Endodermal cell (in vitro differentiated cells): Measurements from ENCODE around the gene RASA4B. TPM values are rescaled to one million over a fixed set of nuclear protein-coding genes. Genes with fewer than 3 reads are reported as not detected.
"Not testable (repeated sequence)": the region's sequence is repeated elsewhere in the genome, so short reads cannot be mapped to it uniquely, and the experiment has no call there.

ENCODE experiments used
- DNase-seq: peaks from one replicate; pipeline ENCODE4 v3.0.0-alpha.2; 2017
- H3K27ac ChIP-seq: 2 replicates; pipeline ENCODE4 v1.5.1; 2013; ENCODE audit warnings: mild to moderate bottlenecking, low read depth, low read length, moderate library complexity
- H3K27me3 ChIP-seq: 2 replicates; pipeline ENCODE4 v1.6.1; 2013; ENCODE audit warnings: mild to moderate bottlenecking, low read length, moderate library complexity; ENCODE audit not compliant: insufficient read depth, control insufficient read depth, poor library complexity, severe bottlenecking
- H3K36me3 ChIP-seq: 2 replicates; pipeline ENCODE4 v1.7.0; 2013; ENCODE audit warnings: mild to moderate bottlenecking, low read length, moderate library complexity; ENCODE audit not compliant: control insufficient read depth, insufficient read depth
- H3K4me1 ChIP-seq: one replicate; pipeline ENCODE4 v1.7.0; 2013; ENCODE audit warnings: low read length; ENCODE audit not compliant: control insufficient read depth, insufficient read depth
- H3K4me3 ChIP-seq: 2 replicates; pipeline ENCODE4 v1.5.1; 2013; ENCODE audit warnings: mild to moderate bottlenecking, low read length, moderate library complexity
- H3K9ac ChIP-seq: 2 replicates; pipeline ENCODE4 v1.6.1; 2013; ENCODE audit warnings: mild to moderate bottlenecking, low read length, moderate library complexity; ENCODE audit not compliant: poor library complexity, severe bottlenecking; ENCODE audit errors: extremely low read depth
- H3K9me3 ChIP-seq: 2 replicates; pipeline ENCODE4 v1.6.1; 2013; ENCODE audit warnings: mild to moderate bottlenecking, low read length, moderate library complexity; ENCODE audit not compliant: control insufficient read depth
- H3K27ac Mint-ChIP-seq: 2 replicates; pipeline ENCODE4 v1.8.0; 2020; ENCODE audit warnings: mixed read lengths
- H3K27me3 Mint-ChIP-seq: 2 replicates; pipeline ENCODE4 v1.8.0; 2021; ENCODE audit warnings: mild to moderate bottlenecking, mixed read lengths; ENCODE audit not compliant: insufficient read depth
- H3K36me3 Mint-ChIP-seq: 2 replicates; pipeline ENCODE4 v1.8.0; 2020; ENCODE audit warnings: low read depth, mixed read lengths
- H3K4me1 Mint-ChIP-seq: 2 replicates; pipeline ENCODE4 v1.8.0; 2020; ENCODE audit warnings: mixed read lengths
- H3K4me3 Mint-ChIP-seq: 2 replicates; pipeline ENCODE4 v1.8.0; 2020; ENCODE audit warnings: mild to moderate bottlenecking, moderate library complexity, mixed read lengths
- H3K9me3 Mint-ChIP-seq: 2 replicates; pipeline ENCODE4 v1.8.0; 2020; ENCODE audit warnings: mild to moderate bottlenecking, mixed read lengths
- WGBS, 2 experiments: methylation state at CpG; one replicate each; pipeline versions ENCODE4 v1.1.5 to v1.1.7; 2013; ENCODE audit warnings: missing lambda C conversion rate in 2 of 2, mixed read lengths in 1 of 2; ENCODE audit not compliant: insufficient coverage in 1 of 2, insufficient read length in 1 of 2; 5-methylcytosine and 5-hydroxymethylcytosine counted together
- total RNA-seq, 2 donors: library from RNA; stranded (reverse); fragmentation: NEBNext Ultra II Directional in 1 of 2; extraction: Animal tissue kit (Norgen Biotek cat#: 25700) in 1 of 2; gene quantifications; 2 replicates in 1 of 2; 3 replicates in 1 of 2; pipeline ENCODE4 v1.2.1, GENCODE V29; 2021

RASA4B gene
- total RNA-seq, 2 donors from 2014 or later: 3.5 to 11.5 TPM

DNA sequence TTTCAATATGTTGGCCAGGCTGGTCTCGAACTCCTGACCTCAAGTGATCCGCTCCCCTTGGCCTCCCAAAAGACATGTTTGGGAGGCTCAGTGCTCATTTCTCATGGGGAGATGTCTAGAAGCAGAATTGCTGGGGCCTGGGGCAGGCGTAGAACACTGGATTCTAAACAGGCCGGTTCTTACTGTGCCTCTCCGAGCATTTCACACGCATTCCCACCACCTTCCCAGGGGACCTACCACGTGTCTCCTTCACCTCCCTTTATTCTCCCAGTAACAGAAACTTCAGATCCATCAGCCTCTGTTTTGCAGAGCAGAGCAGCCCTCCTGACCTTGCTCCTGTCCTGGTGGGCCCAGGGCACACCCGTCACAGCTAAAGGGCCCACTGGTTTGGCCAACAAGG is 9.6 kb upstream of the RASA4B start:
- H3K27me3 Mint-ChIP-seq, H3K4me3 Mint-ChIP-seq, H3K4me3 ChIP-seq, H3K4me1 Mint-ChIP-seq, H3K27ac ChIP-seq, DNase-seq, H3K36me3 Mint-ChIP-seq, H3K9ac ChIP-seq, H3K9me3 Mint-ChIP-seq, H3K27me3 ChIP-seq, H3K4me1 ChIP-seq, H3K36me3 ChIP-seq, H3K27ac Mint-ChIP-seq, H3K9me3 ChIP-seq: not testable (repeated sequence)
- 88% methylated on average over 1 of the region's 8 CpGs; no CpG with 5 or more reads in 1 of the 2 experiments for WGBS, 2 experiments

DNA sequence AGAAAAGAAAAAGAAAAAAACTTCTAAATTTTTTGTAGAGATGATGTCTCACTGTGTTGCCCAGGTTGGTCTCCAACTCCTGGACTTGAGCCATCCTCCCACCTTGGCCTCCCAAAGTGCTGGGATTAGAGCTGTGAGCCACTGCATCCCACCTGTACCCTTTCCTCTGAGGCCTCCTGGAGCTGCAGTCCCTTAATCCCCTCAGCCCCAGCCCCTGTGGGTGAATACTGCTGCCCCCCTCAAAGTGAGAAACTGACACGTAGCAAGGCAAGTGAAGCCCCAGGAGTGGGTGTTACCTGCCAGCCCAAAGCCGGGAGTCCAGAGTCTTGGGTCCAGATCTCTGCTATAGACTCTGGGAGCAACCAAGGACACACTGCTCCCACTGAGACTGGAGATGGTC is 7.2 kb upstream of the RASA4B start:
- not testable (repeated sequence) for H3K9ac ChIP-seq, H3K27me3 ChIP-seq, DNase-seq, H3K9me3 Mint-ChIP-seq, H3K36me3 ChIP-seq, H3K27ac ChIP-seq, H3K4me1 ChIP-seq, H3K4me3 ChIP-seq, H3K4me1 Mint-ChIP-seq, H3K4me3 Mint-ChIP-seq, H3K27ac Mint-ChIP-seq, H3K9me3 ChIP-seq, H3K27me3 Mint-ChIP-seq, H3K36me3 Mint-ChIP-seq
- WGBS, 2 experiments: no CpG with 5 or more reads among the region's 2 CpGs

DNA sequence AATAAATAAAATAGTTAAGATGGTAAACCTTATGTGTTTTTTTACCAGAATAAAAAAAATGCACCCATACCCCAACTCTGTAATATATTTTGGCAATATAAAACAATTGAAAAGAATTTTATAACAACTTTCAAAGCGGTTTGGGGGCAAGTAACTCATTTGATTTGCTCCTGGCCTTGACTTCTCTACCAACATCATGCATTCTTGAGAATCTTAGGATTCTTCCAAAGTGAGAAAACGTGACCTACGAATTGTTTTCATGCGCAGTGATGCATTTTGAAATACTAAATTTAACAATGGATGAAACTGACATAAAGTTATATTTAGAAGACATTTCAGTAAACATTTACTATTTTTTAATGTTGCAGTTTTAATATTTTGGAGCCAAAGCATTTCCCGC is 3.2 kb upstream of the RASA4B start:
- not testable (repeated sequence) for H3K27ac Mint-ChIP-seq, H3K4me3 Mint-ChIP-seq, H3K27me3 Mint-ChIP-seq, H3K4me3 ChIP-seq, H3K9ac ChIP-seq, H3K9me3 Mint-ChIP-seq, H3K4me1 ChIP-seq, H3K4me1 Mint-ChIP-seq, H3K27ac ChIP-seq, H3K36me3 Mint-ChIP-seq, H3K9me3 ChIP-seq, DNase-seq, H3K27me3 ChIP-seq, H3K36me3 ChIP-seq
- no CpG with 5 or more reads among the region's 5 CpGs for WGBS, 2 experiments

DNA sequence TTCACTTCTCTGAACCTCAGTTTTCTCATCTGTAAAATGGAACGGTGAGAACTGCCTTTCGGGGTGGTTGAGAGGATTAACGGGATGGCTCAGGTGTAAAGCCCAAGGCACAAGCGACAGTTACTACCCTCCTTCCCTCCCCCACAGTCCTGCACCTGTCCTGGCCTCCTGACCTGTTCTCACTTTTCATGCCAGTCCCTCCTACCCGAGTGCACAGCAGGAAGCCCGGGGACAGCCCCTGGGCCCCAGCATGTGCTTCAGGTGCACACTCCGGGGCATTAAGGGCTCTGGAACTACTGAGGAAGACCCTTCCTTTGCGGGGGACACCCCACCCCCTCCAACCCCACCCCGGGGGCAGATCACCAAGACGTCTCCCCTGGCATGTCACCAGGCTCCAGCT is 626 bp downstream of the RASA4B start:
- not testable (repeated sequence) for H3K9me3 Mint-ChIP-seq

DNA sequence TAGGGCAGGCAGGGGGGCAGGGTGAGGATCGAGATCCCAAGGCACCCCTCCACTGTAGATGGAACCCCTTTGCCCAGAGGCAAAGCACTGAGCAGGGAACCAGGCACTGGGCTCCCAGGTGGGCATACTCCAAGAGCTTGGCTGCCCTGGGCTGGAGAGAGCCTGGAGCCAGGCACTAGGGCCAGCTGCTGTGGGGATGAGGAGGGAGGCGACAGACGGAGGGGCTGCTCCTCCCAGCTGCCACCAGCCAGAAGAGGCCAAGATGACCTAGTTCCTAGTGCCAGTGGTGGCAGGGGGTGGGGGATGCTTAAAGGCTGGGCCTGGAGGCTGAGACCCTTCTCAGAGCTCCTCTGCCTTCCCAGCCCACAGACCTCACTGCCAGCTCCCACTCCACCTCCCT is 1.7 kb downstream of the RASA4B start:
- not testable (repeated sequence) for H3K27ac ChIP-seq, H3K4me1 Mint-ChIP-seq, H3K9me3 ChIP-seq, H3K27me3 ChIP-seq, H3K4me3 ChIP-seq, H3K9me3 Mint-ChIP-seq, H3K27ac Mint-ChIP-seq, H3K4me3 Mint-ChIP-seq, DNase-seq, H3K36me3 Mint-ChIP-seq, H3K4me1 ChIP-seq, H3K27me3 Mint-ChIP-seq, H3K36me3 ChIP-seq, H3K9ac ChIP-seq
- no CpG with 5 or more reads among the region's 3 CpGs for WGBS, 2 experiments

More for the DNA sequence above, 626 bp downstream of the RASA4B start:
- not testable (repeated sequence) for H3K4me1 ChIP-seq, H3K9me3 ChIP-seq, H3K4me3 Mint-ChIP-seq, H3K27ac Mint-ChIP-seq, DNase-seq, H3K36me3 ChIP-seq, H3K4me3 ChIP-seq, H3K36me3 Mint-ChIP-seq, H3K27me3 ChIP-seq, H3K9ac ChIP-seq, H3K27me3 Mint-ChIP-seq, H3K4me1 Mint-ChIP-seq, H3K27ac ChIP-seq
- no CpG with 5 or more reads among the region's 10 CpGs for WGBS, 2 experiments

DNA sequence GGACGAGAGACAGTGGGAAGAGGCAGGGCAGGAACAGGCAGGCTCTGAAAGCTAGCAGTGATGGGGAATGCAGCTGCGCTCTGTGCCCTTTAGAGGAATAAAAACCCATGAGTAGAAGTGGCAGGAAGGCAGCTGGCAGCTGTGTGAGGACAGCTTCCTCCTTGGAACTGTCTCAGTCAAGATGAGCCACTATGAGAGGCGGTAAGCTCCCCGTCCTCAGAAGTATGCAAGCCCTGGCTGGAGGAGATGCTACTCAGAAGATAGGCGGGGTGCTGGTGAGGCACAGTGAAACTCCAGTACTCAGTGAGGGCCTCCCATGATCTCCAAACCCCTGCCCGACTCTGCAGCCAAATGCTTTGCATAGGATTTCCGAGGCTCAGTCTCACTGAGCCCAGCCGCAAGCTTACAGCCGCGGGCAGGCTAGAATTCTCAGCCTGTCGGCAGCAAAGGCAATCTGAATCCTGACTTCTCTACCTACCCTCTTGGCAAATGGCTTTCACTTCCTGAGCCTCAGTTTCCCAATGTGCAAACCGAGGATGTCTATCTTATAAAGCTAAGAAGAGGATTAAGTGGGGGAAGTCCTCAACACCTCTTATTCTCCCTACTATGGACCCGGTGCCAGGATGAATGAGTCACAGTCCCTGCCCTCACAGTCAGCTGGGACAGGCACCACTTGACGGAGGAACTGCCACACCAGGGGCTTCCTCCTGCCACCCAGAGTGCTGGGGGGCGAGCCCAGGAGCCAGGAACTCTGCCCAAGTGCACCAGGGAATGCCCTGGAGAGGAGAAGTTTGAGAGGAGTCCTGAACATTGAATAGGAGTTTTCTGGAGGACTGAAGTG is 2.5 kb downstream of the RASA4B start:
- not testable (repeated sequence) for H3K27me3 ChIP-seq, H3K9ac ChIP-seq, H3K27ac ChIP-seq, H3K4me3 Mint-ChIP-seq, H3K4me1 Mint-ChIP-seq, H3K27me3 Mint-ChIP-seq, H3K9me3 Mint-ChIP-seq, H3K9me3 ChIP-seq, H3K36me3 Mint-ChIP-seq, H3K4me3 ChIP-seq, DNase-seq, H3K4me1 ChIP-seq, H3K27ac Mint-ChIP-seq, H3K36me3 ChIP-seq
- no CpG with 5 or more reads among the region's 15 CpGs for WGBS, 2 experiments

DNA sequence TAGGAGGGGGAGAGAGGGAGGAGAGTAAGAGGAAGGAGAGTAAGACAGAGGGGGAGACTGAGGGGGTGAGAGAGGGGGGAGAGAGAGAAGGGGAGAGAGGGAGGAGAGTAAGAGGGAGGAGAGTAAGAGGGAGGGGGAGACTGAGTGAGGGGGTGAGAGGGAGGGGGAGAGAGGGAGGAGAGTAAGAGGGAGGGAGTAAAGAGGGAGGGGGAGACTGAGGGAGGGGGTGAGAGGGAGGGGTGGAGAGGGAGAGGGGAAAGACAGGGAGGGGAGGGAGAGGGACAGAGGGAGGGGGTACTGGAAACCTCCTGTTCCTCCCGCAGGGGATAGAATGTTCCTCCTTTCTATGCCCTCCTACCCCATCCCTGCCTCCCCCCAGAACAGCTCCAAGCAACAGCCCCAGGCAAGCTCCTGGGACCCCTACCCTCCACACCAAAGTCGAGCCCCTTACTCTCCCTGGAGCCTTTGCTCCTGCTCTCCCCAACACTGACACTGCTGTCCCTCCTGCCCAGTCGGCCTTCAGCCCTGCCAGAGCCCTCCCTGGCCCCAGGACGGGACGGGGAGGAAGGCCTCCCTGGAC is 4.8 kb downstream of the RASA4B start:
- 47% methylated on average over 2 of the region's 5 CpGs; no CpG with 5 or more reads in 1 of the 2 experiments for WGBS, 2 experiments
- H3K27me3 ChIP-seq, H3K27ac Mint-ChIP-seq, H3K9me3 Mint-ChIP-seq, H3K9ac ChIP-seq, H3K36me3 ChIP-seq, H3K9me3 ChIP-seq, H3K27ac ChIP-seq, H3K27me3 Mint-ChIP-seq, H3K4me1 Mint-ChIP-seq, H3K4me3 Mint-ChIP-seq, H3K4me3 ChIP-seq, H3K36me3 Mint-ChIP-seq, H3K4me1 ChIP-seq: not testable (repeated sequence)
- peak; percentile 38 for DNase-seq
